Measurements from ENCODE around the gene GPX3. TPM values are rescaled to one million over a fixed set of nuclear protein-coding genes. Genes with fewer than 3 reads are reported as not detected.

GPX3 gene
- polyA plus RNA-seq, 1 experiment: 3.8 TPM

DNA sequence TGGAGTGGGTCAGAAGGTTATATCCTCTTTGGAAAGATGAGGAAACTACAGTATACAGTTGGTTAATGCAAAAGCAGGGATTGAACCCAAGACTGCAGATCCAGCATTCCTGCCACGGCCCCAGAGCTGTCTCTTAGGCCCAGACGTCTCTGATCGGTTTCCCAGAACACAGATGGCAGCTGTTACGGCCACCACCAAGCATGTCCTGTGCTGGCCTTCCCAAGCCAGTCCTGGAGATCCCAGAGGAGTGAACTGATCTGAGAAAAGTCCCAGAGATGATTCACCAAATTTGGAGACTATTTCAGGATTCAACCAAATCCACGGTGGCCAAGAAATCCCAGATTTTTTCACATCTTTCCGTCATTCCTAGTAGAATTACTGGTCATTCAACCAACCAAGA lies 40.4 kb downstream of the GPX3 start:
- DNase-seq (ENCODE audit: low read depth): no peak
- Histone ChIP-seq H3K4me3 (ENCODE audit: low read depth, low read length) (no peak overlapping the region), H3K36me3 (ENCODE audit: control insufficient read depth, insufficient read depth, low read length) (peaks cover 39% of the 10 kb centered on the region), H3K27me3 (ENCODE audit: control insufficient read depth, insufficient read depth, low read length) (no peaks in the 10 kb centered on the region)
- ChIA-PET CTCF (interaction anchor here (1.5 to 5.2 kb wide), 4 partner anchors 9 to 54 kb away, joined by 5 to 37 read pairs (median 20); no protein-coding TSS in a partner anchor), POLR2A (no interaction called here)
- TF ChIP-seq, protein P1, sequence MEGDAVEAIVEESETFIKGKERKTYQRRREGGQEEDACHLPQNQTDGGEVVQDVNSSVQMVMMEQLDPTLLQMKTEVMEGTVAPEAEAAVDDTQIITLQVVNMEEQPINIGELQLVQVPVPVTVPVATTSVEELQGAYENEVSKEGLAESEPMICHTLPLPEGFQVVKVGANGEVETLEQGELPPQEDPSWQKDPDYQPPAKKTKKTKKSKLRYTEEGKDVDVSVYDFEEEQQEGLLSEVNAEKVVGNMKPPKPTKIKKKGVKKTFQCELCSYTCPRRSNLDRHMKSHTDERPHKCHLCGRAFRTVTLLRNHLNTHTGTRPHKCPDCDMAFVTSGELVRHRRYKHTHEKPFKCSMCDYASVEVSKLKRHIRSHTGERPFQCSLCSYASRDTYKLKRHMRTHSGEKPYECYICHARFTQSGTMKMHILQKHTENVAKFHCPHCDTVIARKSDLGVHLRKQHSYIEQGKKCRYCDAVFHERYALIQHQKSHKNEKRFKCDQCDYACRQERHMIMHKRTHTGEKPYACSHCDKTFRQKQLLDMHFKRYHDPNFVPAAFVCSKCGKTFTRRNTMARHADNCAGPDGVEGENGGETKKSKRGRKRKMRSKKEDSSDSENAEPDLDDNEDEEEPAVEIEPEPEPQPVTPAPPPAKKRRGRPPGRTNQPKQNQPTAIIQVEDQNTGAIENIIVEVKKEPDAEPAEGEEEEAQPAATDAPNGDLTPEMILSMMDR (IDR thresholded peaks at IDR 0.05; ENCODE audit: insufficient read depth, low read depth, low read length): no peak

DNA sequence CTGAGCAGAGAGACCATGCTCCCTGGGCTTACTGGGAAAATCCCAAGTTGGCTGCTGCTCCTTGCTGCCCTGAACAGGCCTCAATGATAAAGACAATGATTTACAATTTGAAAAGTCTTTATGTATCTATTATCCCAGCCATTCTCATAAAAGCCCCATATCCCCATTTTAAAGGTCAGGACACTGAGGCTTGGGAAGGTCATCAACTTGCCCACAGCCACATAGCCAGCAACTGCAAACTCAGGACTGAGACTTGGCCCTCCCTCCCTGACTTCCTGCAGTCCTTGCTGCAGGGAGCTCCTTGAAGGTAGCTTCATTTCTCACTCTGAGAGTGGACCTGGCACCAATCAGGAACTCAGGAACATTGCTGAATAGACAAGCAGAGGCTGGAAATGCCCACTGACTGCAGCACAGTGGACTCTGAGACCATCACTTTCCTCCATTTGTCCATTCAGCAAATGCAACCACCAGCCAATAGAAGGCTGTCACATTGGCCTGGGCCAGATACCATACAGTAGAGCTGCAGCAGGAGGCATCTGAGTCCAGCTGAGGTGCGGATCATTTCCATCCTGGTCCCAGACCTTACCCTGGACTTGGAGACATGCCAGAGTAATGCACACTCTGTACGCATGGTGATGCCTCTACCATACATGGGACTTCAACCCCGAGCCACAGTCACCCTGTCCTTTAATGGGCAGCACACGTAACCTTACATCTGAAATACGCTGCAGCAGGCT lies 42.2 kb downstream of the GPX3 start:
- POLR2A ChIA-PET: interaction anchor here (0.6 to 1.0 kb wide), 3 partner anchors 10 to 190 kb away, joined by 3 to 9 read pairs (median 3); no protein-coding TSS in a partner anchor
- CTCF ChIA-PET: interaction anchor here (1.1 to 5.2 kb wide), 5 partner anchors 8 to 53 kb away, joined by 3 to 37 read pairs (median 12); no protein-coding TSS in a partner anchor

DNA sequence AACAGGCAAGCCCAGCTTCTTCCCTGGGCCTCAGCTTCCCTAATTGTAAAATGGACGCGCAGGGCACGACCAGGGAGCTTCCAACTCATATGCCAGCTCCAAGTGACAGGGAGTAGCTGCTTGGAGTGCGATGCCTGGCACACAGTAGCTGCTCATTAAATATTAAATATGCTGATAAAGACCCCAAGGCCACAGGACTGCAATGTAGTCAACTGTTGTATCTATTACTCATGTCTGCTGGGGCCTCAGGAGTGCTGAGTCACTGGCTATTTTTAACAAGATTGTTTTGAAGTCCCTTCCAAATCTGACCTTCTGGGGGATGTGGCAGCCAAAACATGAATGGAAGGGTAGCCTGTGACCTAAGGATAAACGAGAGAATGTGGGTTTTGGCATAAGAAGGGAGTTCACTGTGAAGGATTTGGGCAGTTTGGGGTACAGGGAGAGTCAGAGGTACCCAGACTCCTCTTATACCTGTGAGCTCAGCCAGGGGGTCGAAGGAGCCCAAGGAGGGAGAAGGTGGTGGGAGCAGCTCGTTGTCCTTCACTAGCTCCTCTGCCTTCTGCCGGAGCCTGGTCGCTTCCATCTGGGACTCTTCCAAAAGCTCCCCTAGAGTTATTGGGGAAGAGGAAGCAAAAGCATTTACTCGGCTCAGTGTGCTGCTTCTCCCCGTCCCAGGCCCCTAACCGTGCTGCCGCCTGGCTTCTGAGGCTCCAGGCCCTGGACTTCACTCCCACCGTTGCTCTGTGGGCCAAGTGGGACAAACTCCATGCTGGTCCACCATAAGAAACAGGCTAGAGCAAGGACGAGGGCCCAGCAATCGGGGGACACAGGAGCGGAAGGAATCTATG lies 43.0 kb downstream of the GPX3 start:
- CTCF ChIA-PET: interaction anchor here (0.6 to 5.2 kb wide), 7 partner anchors 9 to 66 kb away, joined by 3 to 37 read pairs (median 4); no protein-coding TSS in a partner anchor
- DNase-seq (ENCODE audit: low read depth): peak; percentile 58
- H3K27me3 ChIP-seq (ENCODE audit: control insufficient read depth, insufficient read depth, low read length): no peaks in the 10 kb centered on the region
- H3K36me3 ChIP-seq (ENCODE audit: control insufficient read depth, insufficient read depth, low read length): peaks cover 35% of the 10 kb centered on the region
- POLR2A ChIA-PET: interaction anchor here (0.6 to 1.0 kb wide), 2 partner anchors 79 to 189 kb away, joined by 3 to 9 read pairs; no protein-coding TSS in a partner anchor
- TF ChIP-seq, protein P1 (IDR thresholded peaks at IDR 0.05; ENCODE audit: insufficient read depth, low read depth, low read length): no peak
- H3K4me3 ChIP-seq (ENCODE audit: low read depth, low read length): no peak overlapping the region

More for the DNA sequence above, 42.2 kb downstream of the GPX3 start:
- no peaks in the 10 kb centered on the region for H3K27me3 ChIP-seq (ENCODE audit: control insufficient read depth, insufficient read depth, low read length)
- TF ChIP-seq, protein P1 (IDR thresholded peaks at IDR 0.05; ENCODE audit: insufficient read depth, low read depth, low read length): no peak
- peaks cover 35% of the 10 kb centered on the region for H3K36me3 ChIP-seq (ENCODE audit: control insufficient read depth, insufficient read depth, low read length)
- no peak overlapping the region for H3K4me3 ChIP-seq (ENCODE audit: low read depth, low read length)
- no peak for DNase-seq (ENCODE audit: low read depth)

DNA sequence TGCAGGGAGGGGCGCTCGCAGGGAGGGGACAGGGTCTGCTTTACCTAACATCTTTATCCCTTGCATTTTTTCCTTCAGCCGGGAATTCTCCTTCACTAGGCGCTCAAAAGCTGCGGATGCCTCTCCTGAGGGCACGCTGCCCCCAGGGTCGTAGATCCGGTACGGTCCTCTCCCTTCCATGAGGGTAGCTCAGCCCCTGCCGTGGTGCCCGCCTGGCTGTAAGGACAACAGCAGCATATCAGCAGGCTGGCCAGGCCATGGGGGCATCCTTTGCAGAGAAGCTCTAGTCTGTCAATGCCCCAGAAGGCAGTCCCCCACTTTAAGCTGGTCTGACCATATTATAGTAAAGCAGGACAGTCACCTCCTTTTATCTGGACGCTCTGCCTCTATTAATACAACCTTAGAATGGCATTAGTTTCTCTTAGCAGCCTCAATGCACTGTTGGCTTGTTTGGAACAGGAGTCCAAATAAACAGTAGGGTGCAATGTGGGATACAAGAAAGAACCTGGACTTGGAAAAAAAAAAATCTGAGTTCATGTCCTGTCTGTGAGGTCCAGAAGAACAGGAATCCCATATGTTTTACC lies 44.6 kb downstream of the GPX3 start:
- CTCF ChIA-PET: interaction anchor here (1.0 to 5.2 kb wide), 4 partner anchors 13 to 50 kb away, joined by 3 to 37 read pairs (median 10); no protein-coding TSS in a partner anchor
- POLR2A ChIA-PET: no interaction called here
- no peak for DNase-seq (ENCODE audit: low read depth)
- H3K4me3 ChIP-seq (ENCODE audit: low read depth, low read length): no peak overlapping the region
- H3K27me3 ChIP-seq (ENCODE audit: control insufficient read depth, insufficient read depth, low read length): no peaks in the 10 kb centered on the region
- TF ChIP-seq, protein P1 (IDR thresholded peaks at IDR 0.05; ENCODE audit: insufficient read depth, low read depth, low read length): no peak
- H3K36me3 ChIP-seq (ENCODE audit: control insufficient read depth, insufficient read depth, low read length): peaks cover 32% of the 10 kb centered on the region
